ENCODE results near the gene HMGXB4. TPM values are rescaled to one million over a fixed set of nuclear protein-coding genes. Genes with fewer than 3 reads are reported as not detected.

The HMGXB4 gene
- total RNA-seq, 1 donor from 2014 or later, result 7.5 TPM

DNA sequence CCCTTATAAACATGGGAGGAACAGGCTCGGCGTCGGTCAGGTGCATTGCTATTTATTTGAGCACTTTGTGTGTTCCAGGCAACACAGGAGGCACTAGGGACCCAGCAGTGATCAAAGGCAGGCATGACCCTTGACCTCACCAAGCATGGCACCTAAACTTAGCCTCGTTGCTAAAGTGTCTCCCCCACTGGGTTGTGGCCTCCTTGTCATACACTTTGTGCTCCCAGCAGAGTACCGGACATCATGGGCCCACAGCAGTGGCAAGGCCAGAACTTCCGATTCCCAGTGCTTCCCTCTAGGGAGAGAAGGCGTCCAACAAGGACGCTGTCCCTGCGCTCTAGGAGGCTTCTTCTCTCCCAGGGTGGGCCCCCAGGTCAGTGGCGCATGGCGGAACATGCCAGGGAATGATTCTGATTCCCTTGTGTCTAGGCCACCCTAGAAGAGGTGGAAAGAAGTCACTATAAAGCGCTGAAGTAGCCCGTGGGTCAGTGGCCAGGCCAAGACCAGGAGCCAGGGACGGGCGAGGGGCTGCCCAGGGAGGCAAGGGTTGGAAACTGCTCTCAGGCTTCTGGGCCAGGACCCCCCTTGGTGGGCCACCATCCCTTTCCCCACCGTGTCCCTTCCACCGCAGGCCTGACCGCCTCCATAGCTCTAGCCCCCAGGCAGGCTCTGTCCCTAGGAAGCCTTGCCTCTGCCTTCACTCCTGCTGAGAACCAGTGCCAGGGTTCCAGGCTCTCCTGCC lies 62.1 kb downstream of the HMGXB4 start:
- no peak for ATAC-seq (ENCODE audit: poor library complexity)

DNA sequence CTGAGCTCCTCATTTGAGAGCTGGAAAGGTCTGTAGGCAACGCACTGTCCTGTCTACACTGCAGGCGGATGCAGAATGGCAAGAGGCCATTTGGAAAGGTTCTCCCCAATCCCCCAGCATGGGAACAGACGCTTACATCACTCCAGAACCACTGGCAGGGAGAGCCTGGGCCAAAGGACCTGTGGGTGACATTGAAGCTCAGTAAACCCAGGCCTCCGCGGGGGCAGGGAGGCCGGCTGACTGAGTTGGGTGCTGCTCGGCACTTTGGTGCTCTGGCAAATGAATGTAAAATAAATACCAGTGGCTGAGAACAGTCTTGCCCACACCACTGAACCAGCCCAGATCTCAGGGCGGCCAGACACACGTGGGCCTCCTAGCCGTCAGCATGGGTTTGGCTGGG lies 64.8 kb downstream of the HMGXB4 start:
- DNase-seq, result peak; percentile 64
- intact Hi-C loops (cut with DNase I), result no loop called here
- ATAC-seq (ENCODE audit: poor library complexity), result peak; percentile 83

More for the DNA sequence above, 62.1 kb downstream of the HMGXB4 start:
- intact Hi-C loops (cut with DNase I), result no loop called here
- DNase-seq, result no peak

DNA sequence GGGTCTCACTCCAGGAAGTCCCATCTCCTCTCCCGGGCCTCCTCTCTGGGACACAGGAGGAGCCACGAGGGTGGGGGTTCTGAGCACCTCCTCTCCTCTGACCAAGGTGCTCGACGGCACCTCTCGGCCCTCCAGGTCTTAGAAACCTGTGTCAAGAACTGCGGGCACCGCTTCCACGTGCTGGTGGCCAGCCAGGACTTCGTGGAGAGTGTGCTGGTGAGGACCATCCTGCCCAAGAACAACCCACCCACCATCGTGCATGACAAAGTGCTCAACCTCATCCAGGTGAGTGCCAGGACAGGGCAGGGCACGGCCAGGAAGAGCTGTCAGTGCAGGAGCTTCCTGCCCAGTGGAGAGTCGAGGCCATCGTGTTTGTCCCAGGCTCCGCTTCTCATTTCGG lies 65.6 kb downstream of the HMGXB4 start:
- peak; percentile 31 for DNase-seq
- intact Hi-C loops (cut with DNase I), result no loop called here
- no peak for ATAC-seq (ENCODE audit: poor library complexity)

- ATAC-seq (ENCODE audit: poor library complexity), result no peak
- DNase-seq, result no peak
- intact Hi-C loops (cut with DNase I), result no loop called here
Measured at GRCh38 chr22:35323305-35323704, 66.0 kb downstream of the HMGXB4 start.

DNA sequence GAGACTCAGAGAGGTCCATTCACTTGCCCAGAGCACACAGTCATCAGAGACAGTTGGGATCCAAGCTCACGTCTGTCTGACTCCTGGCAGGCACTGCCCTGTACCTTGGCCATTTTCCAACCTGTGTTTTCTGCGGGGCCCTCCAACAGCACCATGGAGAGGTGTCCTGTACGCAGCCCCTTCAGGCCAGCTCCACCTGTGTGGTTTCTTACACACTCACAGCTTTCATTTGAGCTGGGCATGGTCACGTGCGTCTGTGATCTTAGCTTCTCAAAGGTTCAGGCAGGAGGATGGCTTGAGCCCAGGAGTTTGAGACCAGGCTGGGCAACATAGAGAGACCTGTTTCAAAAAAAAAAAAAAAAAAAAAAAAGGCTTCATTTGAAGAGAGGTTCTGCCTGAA lies 66.8 kb downstream of the HMGXB4 start:
- ATAC-seq (ENCODE audit: poor library complexity), result no peak
- DNase-seq, result peak; percentile 29
- intact Hi-C loops (cut with DNase I), result no loop called here

GRCh38 chr22:35324762-35325161 lies 67.5 kb downstream of the HMGXB4 start:
- intact Hi-C loops (cut with DNase I), result no loop called here
- ATAC-seq (ENCODE audit: poor library complexity), result no peak
- peak; percentile 39 for DNase-seq

GRCh38 chr22:35325209-35325608 lies 67.9 kb downstream of the HMGXB4 start:
- intact Hi-C loops (cut with DNase I), result no loop called here
- DNase-seq (no peak), ATAC-seq (ENCODE audit: poor library complexity) (no peak)

- intact Hi-C loops (cut with DNase I), result no loop called here
- DNase-seq, result peak; percentile 30
- no peak for ATAC-seq (ENCODE audit: poor library complexity)
Measured at GRCh38 chr22:35326854-35327562, 69.7 kb downstream of the HMGXB4 start.

DNA sequence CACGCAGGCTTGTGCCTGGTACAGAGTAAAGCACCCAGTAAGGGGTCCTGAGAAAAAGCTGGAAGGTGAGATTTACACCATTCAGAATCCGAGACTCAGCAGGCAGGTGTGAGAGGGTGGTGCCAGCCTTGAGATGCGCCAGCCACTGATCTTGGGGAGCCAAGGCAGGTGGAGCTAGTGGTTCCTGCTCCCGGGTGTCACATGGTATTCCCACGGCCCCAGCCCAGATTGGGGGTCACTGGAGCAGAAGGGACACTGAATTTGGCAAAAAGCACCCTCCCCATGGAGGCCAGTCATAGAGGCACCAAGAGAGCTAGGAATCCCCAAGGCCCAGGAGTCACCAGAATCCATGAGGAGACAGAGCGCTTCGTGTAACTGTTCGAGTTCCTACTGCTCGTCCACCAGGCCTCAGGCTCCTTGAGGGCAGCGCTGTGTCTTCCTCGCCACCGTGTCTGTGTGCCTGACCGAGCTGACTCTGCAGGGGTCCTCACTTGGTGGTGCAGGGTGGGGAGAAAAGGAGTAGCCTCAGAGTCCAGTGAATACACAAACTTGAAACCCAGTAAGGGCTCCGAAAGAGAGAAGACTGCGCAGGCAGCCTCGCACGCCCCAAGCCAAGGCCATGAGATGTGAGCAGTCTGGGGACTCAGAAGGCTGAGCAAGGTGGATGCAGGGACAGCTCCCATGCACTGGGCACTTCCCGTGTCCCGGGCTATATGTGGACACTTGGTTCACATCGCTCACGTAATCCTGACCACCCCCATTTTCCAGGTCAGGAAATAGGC lies 70.6 kb downstream of the HMGXB4 start:
- intact Hi-C loops (cut with DNase I), result no loop called here
- ATAC-seq (ENCODE audit: poor library complexity) (no peak), DNase-seq (peak; percentile 29)

- peak; percentile 33 for ATAC-seq (ENCODE audit: poor library complexity)
- intact Hi-C loops (cut with DNase I), result no loop called here
- peak; percentile 67 for DNase-seq
Measured at GRCh38 chr22:35328472-35328885, 71.2 kb downstream of the HMGXB4 start.

- intact Hi-C loops (cut with DNase I), result no loop called here
- DNase-seq, result no peak
- no peak for ATAC-seq (ENCODE audit: poor library complexity)
Measured at GRCh38 chr22:35329114-35329847, 72.0 kb downstream of the HMGXB4 start.

DNA sequence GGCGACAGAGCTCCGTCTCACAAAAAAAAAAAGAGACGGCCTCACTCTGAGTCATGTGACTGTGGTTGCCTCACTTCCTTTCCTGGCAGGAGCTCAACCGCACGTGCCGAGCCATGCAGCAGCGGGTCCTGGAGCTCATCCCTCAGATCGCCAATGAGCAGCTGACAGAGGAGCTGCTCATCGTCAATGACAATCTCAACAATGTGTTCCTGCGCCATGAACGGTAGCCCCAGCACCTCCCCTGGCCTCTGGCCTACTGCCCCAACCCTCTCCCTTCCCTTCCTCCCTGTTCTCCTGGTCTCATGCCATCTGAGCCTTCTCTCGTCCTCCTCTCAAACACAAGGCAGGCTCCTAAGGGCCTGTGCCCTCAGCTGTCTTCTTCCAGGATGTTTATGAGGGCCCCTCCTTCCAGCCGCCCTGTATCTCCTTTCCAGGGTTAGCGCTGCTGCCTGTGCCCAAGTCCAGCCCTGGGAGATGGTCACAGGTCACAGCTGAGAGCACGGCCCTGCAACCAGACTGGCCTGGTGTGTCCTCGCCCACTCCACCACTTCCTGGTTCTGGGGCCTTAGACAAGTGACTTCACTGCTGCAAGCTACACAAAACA lies 73.1 kb downstream of the HMGXB4 start:
- DNase-seq (peak; percentile 93), ATAC-seq (ENCODE audit: poor library complexity) (peak; percentile 86)
- intact Hi-C loops (cut with DNase I), result no loop called here

DNA sequence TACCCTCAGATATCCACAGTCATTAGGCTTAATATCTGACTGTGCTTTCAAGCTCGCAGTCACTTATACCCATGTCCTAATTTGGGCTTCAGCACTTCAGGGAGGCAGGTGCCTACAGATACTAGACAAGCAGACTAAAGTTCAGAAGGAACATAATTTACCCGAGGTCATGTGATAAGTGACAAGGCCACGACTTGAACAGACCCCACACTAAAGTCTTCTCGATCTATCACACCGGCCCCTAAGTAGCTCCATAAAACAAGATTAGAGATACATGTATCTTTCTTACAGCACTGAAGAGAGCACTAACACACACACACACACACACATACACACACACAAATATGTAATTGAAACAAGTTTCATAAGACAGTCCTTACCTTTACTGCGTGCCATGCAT lies 75.0 kb downstream of the HMGXB4 start:
- intact Hi-C loops (cut with DNase I), result no loop called here
- peak; percentile 12 for DNase-seq
- peak; percentile 9 for ATAC-seq (ENCODE audit: poor library complexity)

GRCh38 chr22:35333220-35333619 lies 75.9 kb downstream of the HMGXB4 start:
- intact Hi-C loops (cut with DNase I), result no loop called here
- ATAC-seq (ENCODE audit: poor library complexity) (no peak), DNase-seq (peak; percentile 22)

GRCh38 chr22:35334004-35334403 lies 76.7 kb downstream of the HMGXB4 start:
- DNase-seq, result peak; percentile 31
- intact Hi-C loops (cut with DNase I), result no loop called here
- ATAC-seq (ENCODE audit: poor library complexity), result no peak

DNA sequence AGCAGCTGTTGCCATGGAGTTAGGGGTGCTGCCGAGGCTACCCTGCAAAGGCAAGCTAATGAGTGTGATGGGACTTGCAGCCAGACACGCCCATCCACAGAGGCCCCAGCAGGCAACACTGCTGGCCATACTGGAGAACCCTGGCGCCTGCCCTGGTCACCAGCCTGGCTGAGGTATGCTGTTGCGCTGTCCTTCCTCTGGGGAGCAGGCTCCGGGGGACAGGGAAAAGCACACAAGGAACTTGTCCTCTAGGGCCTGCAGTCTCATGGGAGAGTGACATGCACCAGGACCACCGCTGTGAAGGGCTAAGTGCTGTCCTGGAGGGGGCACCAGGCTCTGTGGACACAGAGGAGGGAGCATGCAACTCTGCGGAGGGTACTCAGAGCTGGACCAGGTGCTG lies 78.2 kb downstream of the HMGXB4 start:
- ATAC-seq (ENCODE audit: poor library complexity) (no peak), DNase-seq (peak; percentile 45)
- intact Hi-C loops (cut with DNase I), result no loop called here

- intact Hi-C loops (cut with DNase I), result no loop called here
- DNase-seq, result peak; percentile 78
- peak; percentile 86 for ATAC-seq (ENCODE audit: poor library complexity)
Measured at GRCh38 chr22:35335936-35336781, 78.9 kb downstream of the HMGXB4 start.

- ATAC-seq (ENCODE audit: poor library complexity) (no peak), DNase-seq (peak; percentile 34)
- intact Hi-C loops (cut with DNase I), result no loop called here
Measured at GRCh38 chr22:35337932-35338331, 80.6 kb downstream of the HMGXB4 start.
